ENCODE measurements around the gene HNRNPUL1. TPM values are rescaled to one million over a fixed set of nuclear protein-coding genes. Genes with fewer than 3 reads are reported as not detected.
A peak's percentile ranks its signal among the peaks of the same experiment; 100 is the strongest.

Gene HNRNPUL1
- total and polyA plus RNA-seq, 2 of the 8 experiments (the other 6 are each of a cell fraction or from before 2014, with no cell fraction given) = 99.5 to 264 TPM

- POLR2A ChIA-PET (ENCODE audit: partially characterized antibody) = no interaction called here
- TF ChIP-seq KDM1A (IDR thresholded peaks at IDR 0.05; ENCODE audit: borderline replicate concordance, low read length) = no peak
- no peak for TF ChIP-seq SUZ12 (IDR thresholded peaks at IDR 0.05; ENCODE audit: low read length)
- TF ChIP-seq TCF12 (IDR thresholded peaks at IDR 0.05; ENCODE audit: low read depth, low read length) = no peak
- no peak for TF ChIP-seq KDM4A (IDR thresholded peaks at IDR 0.05; ENCODE audit: low read depth, low read length, severe bottlenecking)
- no peak for TF ChIP-seq CEBPB (IDR thresholded peaks at IDR 0.05; ENCODE audit: low read depth, low read length)
- TF ChIP-seq SP2 (IDR thresholded peaks at IDR 0.05; ENCODE audit: low read length) = no peak
- no peak for TF ChIP-seq POU5F1 (IDR thresholded peaks at IDR 0.05; ENCODE audit: low read depth, low read length)
- TF ChIP-seq HDAC2 (IDR thresholded peaks at IDR 0.05; ENCODE audit: borderline replicate concordance in 1 of 2, low read depth in 2 of 2, low read length in 2 of 2) = no peak
- no peak for TF ChIP-seq CTBP2 (IDR thresholded peaks at IDR 0.05; ENCODE audit: borderline replicate concordance, insufficient read depth, insufficient read length, low read length)
- no peak for TF ChIP-seq TAF7 (optimal IDR thresholded peaks at IDR 0.05; ENCODE audit: borderline replicate concordance, low read depth, low read length)
- TF ChIP-seq E2F6 (IDR thresholded peaks at IDR 0.05) = no peak
- no peak for TF ChIP-seq RBBP5 (IDR thresholded peaks at IDR 0.05; ENCODE audit: borderline replicate concordance, low read depth, low read length)
- no peak for TF ChIP-seq NRF1 (IDR thresholded peaks at IDR 0.05; ENCODE audit: low read depth, low read length)
Measured at GRCh38 chr19:41332000-41332399, 67.8 kb downstream of the HNRNPUL1 start.

More at GRCh38 chr19:41332000-41332399, 67.8 kb downstream of the HNRNPUL1 start:
- CTCF ChIA-PET (ENCODE audit: partially characterized antibody) = interaction anchor here (0.6 to 2.0 kb wide), 5 partner anchors 10 to 182 kb away, joined by 3 to 7 read pairs (median 4); partner anchors contain the start of gene TGFB1
- Histone ChIP-seq H2BK15ac (ENCODE audit: low read length) (0 out of 2 replicates have a peak overlapping the region, but pooled peaks have one; percentile 61), H4K20me1 (replicated peaks in 1 of 2; ENCODE audit: control insufficient read depth in 1 of 2, insufficient read depth in 2 of 2, low read length in 2 of 2) (peaks cover 0 to 2% of the 10 kb centered on the region in 2 experiments), H3K79me2 (ENCODE audit: control insufficient read depth in 1 of 2, insufficient read depth in 2 of 2, low read length in 2 of 2) (no peaks in the 10 kb centered on the region), H3K27me3 (replicated peaks in 1 of 4; ENCODE audit: control insufficient read depth in 3 of 4, extremely low read depth in 1 of 4, insufficient read depth in 3 of 4, low read length in 3 of 4) (peaks cover 0 to 3% (median 0%) of the 10 kb centered on the region in 4 experiments; a peak in 3 of 7 replicates), H3K27ac (ENCODE audit: low read depth, low read length) (no peak overlapping the region), H3K14ac (ENCODE audit: insufficient read length) (no peak overlapping the region), H3K4me2 (ENCODE audit: insufficient read depth in 1 of 2, low read depth in 2 of 2, low read length in 2 of 2) (peak overlapping the region in 1 of 2 experiments; percentile 67; a peak in 1 of 4 replicates), H2BK120ac (replicated peaks; ENCODE audit: low read depth, low read length) (no peak overlapping the region), H3K4ac (replicated peaks; ENCODE audit: insufficient read length, low read depth, low read length) (no peak overlapping the region), H2AFZ (ENCODE audit: low read length) (no peak overlapping the region), H3K23ac (ENCODE audit: insufficient read length) (no peak overlapping the region), H2BK5ac (ENCODE audit: low read depth, low read length) (no peak overlapping the region), H3K23me2 (ENCODE audit: low read depth, low read length) (peaks cover 5% of the 10 kb centered on the region), H3K79me1 (ENCODE audit: low read depth, low read length) (no peaks in the 10 kb centered on the region), H3K9ac (replicated peaks in 1 of 4; ENCODE audit: extremely low read depth in 1 of 4, low read depth in 3 of 4, low read length in 3 of 4) (no peak overlapping the region), H3K56ac (replicated peaks; ENCODE audit: insufficient read length, low read depth, low read length) (no peak overlapping the region), H3K36me3 (ENCODE audit: control insufficient read depth in 2 of 4, insufficient read depth in 4 of 4, low read length in 3 of 4) (no peaks in the 10 kb centered on the region), H4K91ac (replicated peaks; ENCODE audit: insufficient read length, low read length) (no peak overlapping the region), H3K4me3 (ENCODE audit: extremely low read depth in 1 of 4, insufficient read depth in 2 of 4, low read depth in 3 of 4, low read length in 4 of 4) (no peak overlapping the region), H2AK5ac (ENCODE audit: low read depth, low read length) (peak overlapping the region; percentile 65; the same call in 1 of the 2 replicates), H3K9me3 (ENCODE audit: insufficient read depth in 2 of 2, low read depth in 1 of 2, low read length in 1 of 2) (no peaks in the 10 kb centered on the region), H3K18ac (ENCODE audit: extremely low read depth, low read length) (no peak overlapping the region), H3K4me1 (replicated peaks in 1 of 4; ENCODE audit: control insufficient read depth in 3 of 4, insufficient read depth in 4 of 4, low read length in 3 of 4) (peaks cover 3 to 10% (median 8%) of the 10 kb centered on the region in 4 experiments; a peak in 6 of 7 replicates), H4K8ac (ENCODE audit: extremely low read depth, insufficient read depth, low read length) (no peak overlapping the region), H4K5ac (ENCODE audit: insufficient read length, low read depth, low read length) (no peak overlapping the region), H2BK12ac (ENCODE audit: low read depth, low read length) (peak overlapping the region; percentile 50; the same call in 1 of the 2 replicates), H2BK20ac (ENCODE audit: low read length) (no peak overlapping the region)
- FAIRE-seq (no peak), DNase-seq (ENCODE audit: low read depth in 1 of 2, low spot score in 2 of 2) (no peak)
- WGBS, 2 experiments (ENCODE audit: extremely low coverage in 1 of 2, insufficient coverage in 1 of 2, insufficient read length in 1 of 2, insufficient replicate concordance in 2 of 2, low coverage in 1 of 2, low lambda C conversion rate in 2 of 2, missing lambda C conversion rate in 1 of 2) = 88% methylated on average over 16 of the region's 16 CpGs; no CpG with 5 or more reads in 1 of the 2 experiments
